GM23338 (cell line): ENCODE measurements around the gene DHX8. TPM values are rescaled to one million over a fixed set of nuclear protein-coding genes. Genes with fewer than 3 reads are reported as not detected.
"Not testable (repeated sequence)": the region's sequence is repeated elsewhere in the genome, so short reads cannot be mapped to it uniquely, and the experiment has no call there.

Source experiments
- ATAC-seq: fragments of 200-7000 bp; cut with Tn5 transposase; 3 replicates; pipeline ENCODE4 v1.9.1; 2020
- DNase-seq: peaks from one replicate; pipeline ENCODE4 v3.0.0-alpha.2; 2015; ENCODE audit warnings: low spot score
- H2AFZ ChIP-seq: fragments of 200-600 bp; sonication (generic); 2 replicates; pipeline ENCODE4 v1.8.0; 2016; ENCODE audit warnings: antibody characterized with exemption, mild to moderate bottlenecking, moderate library complexity
- H3F3A ChIP-seq: fragments of 200-600 bp; sonication (generic); replicated peaks from 2 replicates; pipeline ENCODE4 v1.8.0; 2017; ENCODE audit warnings: antibody characterized with exemption, mixed run types, low read depth
- H3K27ac ChIP-seq: fragments of 200-600 bp; sonication (generic); 2 replicates; pipeline ENCODE4 v1.6.1; 2016; ENCODE audit warnings: low read depth
- H3K27me3 ChIP-seq: fragments of 200-600 bp; sonication (generic); 2 replicates; pipeline ENCODE4 v1.8.0; 2016; ENCODE audit warnings: mild to moderate bottlenecking, mixed run types, moderate library complexity; ENCODE audit not compliant: insufficient read depth
- H3K36me3 ChIP-seq: fragments of 200-600 bp; sonication (generic); 2 replicates; pipeline ENCODE4 v1.8.0; 2016; ENCODE audit warnings: mild to moderate bottlenecking; ENCODE audit not compliant: insufficient read depth
- H3K4me1 ChIP-seq: fragments of 200-600 bp; sonication (generic); 2 replicates; pipeline ENCODE4 v1.8.0; 2016; ENCODE audit warnings: mild to moderate bottlenecking, moderate library complexity; ENCODE audit not compliant: insufficient read depth
- H3K4me2 ChIP-seq: fragments of 200-600 bp; sonication (generic); 2 replicates; pipeline ENCODE4 v1.7.1; 2017; ENCODE audit warnings: mixed run types
- H3K4me3 ChIP-seq: fragments of 200-600 bp; sonication (generic); 2 replicates; pipeline ENCODE4 v1.6.1; 2016; ENCODE audit warnings: mixed run types
- H3K79me2 ChIP-seq: fragments of 200-600 bp; sonication (generic); replicated peaks from 2 replicates; pipeline ENCODE4 v1.8.0; 2017; ENCODE audit warnings: mild to moderate bottlenecking; ENCODE audit not compliant: insufficient read depth
- H3K9me2 ChIP-seq: fragments of 200-600 bp; sonication (generic); 2 replicates; pipeline ENCODE4 v1.8.0; 2017; ENCODE audit not compliant: insufficient read depth
- H4K20me1 ChIP-seq: fragments of 200-600 bp; sonication (generic); replicated peaks from 2 replicates; pipeline ENCODE4 v1.8.0; 2017; ENCODE audit warnings: mild to moderate bottlenecking; ENCODE audit not compliant: insufficient read depth
- H3K27ac Mint-ChIP-seq: 2 replicates; pipeline ENCODE4 v1.8.0; 2020; ENCODE audit warnings: inconsistent platforms, mild to moderate bottlenecking, moderate library complexity, mixed read lengths
- H3K27me3 Mint-ChIP-seq: 3 replicates; pipeline ENCODE4 v1.8.0; 2022; ENCODE audit warnings: low read depth, mild to moderate bottlenecking, moderate library complexity, mixed read lengths, inconsistent platforms; ENCODE audit not compliant: insufficient read depth, poor library complexity
- H3K36me3 Mint-ChIP-seq: 3 replicates; pipeline ENCODE4 v1.8.0; 2021; ENCODE audit warnings: low read depth, mild to moderate bottlenecking, inconsistent platforms, moderate library complexity, mixed read lengths
- H3K4me1 Mint-ChIP-seq: 3 replicates; pipeline ENCODE4 v1.8.0; 2020; ENCODE audit warnings: mild to moderate bottlenecking, inconsistent platforms, mixed read lengths
- H3K4me3 Mint-ChIP-seq: 3 replicates; pipeline ENCODE4 v1.8.0; 2021; ENCODE audit warnings: moderate library complexity, mild to moderate bottlenecking, inconsistent platforms, mixed read lengths
- H3K9me3 Mint-ChIP-seq: 3 replicates; pipeline ENCODE4 v1.8.0; 2020; ENCODE audit warnings: moderate library complexity, mild to moderate bottlenecking, inconsistent platforms, mixed read lengths
- EZH2 ChIP-seq: fragments of 200-600 bp; sonication (generic); IDR thresholded peaks from one replicate; pipeline ENCODE4 v1.8.0; 2017; ENCODE audit warnings: antibody characterized with exemption, mild to moderate bottlenecking, low read depth; ENCODE audit not compliant: unreplicated experiment
- EZH2phosphoT487 ChIP-seq: fragments of 200-600 bp; sonication (generic); IDR thresholded peaks from one replicate; pipeline ENCODE4 v1.8.1; 2018; ENCODE audit warnings: antibody characterized with exemption; ENCODE audit not compliant: unreplicated experiment
- ZNF331 ChIP-seq: fragments of 250-450 bp; sonication (Bioruptor Pico); IDR thresholded peaks from 2 replicates; pipeline ENCODE4 v1.5.0; 2020; ENCODE audit warnings: low read depth, mild to moderate bottlenecking, moderate library complexity
- polyA plus RNA-seq: library from polyadenylated mRNA; unstranded; fragments of >200 nt; fragmentation: Nextera tagmentation; extraction: Ambion mirVana; gene quantifications from 2 replicates; pipeline ENCODE4 v1.2.1, GENCODE V29; 2016
- total RNA-seq: library from RNA; depleted of rRNA; stranded (reverse); fragments of >200 nt; shearing (Covaris generic); gene quantifications from 2 replicates; pipeline ENCODE4 v1.2.3, GENCODE V29; 2014
- TF ChIP-seq, protein P1 (sequence below): IDR thresholded peaks from one replicate; pipeline ENCODE4 v1.6.1; 2018; ENCODE audit warnings: antibody characterized with exemption; ENCODE audit not compliant: unreplicated experiment

Gene DHX8
- total and polyA plus RNA-seq, 2 experiments from 2014 or later: 35.3 to 81.1 TPM

DNA sequence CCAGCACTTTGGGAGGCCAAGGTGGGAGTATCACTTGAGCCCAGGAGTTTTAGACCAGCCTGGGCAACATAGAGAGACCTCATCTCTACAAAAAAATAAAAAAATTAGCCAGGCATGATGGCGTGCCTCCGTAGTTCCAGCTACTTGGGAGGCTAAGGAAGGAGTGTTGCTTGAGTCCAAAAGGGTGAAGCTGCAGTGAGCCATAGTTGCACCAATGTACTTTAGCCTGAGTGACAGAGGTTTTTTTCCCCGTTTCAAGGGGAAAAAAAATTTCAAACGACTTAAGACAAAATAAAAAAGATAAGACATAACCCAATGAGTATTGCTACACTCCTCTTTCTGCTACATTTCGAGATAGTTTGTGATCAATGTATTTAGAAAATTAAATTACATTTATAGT is 6.8 kb downstream of the DHX8 start:
- no peaks in the 10 kb centered on the region; the same call in 1 of the 2 replicates for H3K4me1 ChIP-seq
- H2AFZ ChIP-seq: no peak overlapping the region
- peaks cover 4% of the 10 kb centered on the region for H4K20me1 ChIP-seq
- Mint-ChIP-seq H3K27me3 (peaks cover 2% of the 10 kb centered on the region), H3K4me3 (no peak overlapping the region), H3K36me3 (peaks cover 53% of the 10 kb centered on the region), H3K4me1 (no peaks in the 10 kb centered on the region), H3K27ac (no peak overlapping the region), H3K9me3 (no peaks in the 10 kb centered on the region)
- ATAC-seq (no peak), DNase-seq (no peak)
- H3K9me2 ChIP-seq: no peaks in the 10 kb centered on the region
- TF ChIP-seq EZH2 (no peak), EZH2phosphoT487 (no peak), ZNF331 (CRISPR knock-in tag) (no peak)
- TF ChIP-seq, protein P1, sequence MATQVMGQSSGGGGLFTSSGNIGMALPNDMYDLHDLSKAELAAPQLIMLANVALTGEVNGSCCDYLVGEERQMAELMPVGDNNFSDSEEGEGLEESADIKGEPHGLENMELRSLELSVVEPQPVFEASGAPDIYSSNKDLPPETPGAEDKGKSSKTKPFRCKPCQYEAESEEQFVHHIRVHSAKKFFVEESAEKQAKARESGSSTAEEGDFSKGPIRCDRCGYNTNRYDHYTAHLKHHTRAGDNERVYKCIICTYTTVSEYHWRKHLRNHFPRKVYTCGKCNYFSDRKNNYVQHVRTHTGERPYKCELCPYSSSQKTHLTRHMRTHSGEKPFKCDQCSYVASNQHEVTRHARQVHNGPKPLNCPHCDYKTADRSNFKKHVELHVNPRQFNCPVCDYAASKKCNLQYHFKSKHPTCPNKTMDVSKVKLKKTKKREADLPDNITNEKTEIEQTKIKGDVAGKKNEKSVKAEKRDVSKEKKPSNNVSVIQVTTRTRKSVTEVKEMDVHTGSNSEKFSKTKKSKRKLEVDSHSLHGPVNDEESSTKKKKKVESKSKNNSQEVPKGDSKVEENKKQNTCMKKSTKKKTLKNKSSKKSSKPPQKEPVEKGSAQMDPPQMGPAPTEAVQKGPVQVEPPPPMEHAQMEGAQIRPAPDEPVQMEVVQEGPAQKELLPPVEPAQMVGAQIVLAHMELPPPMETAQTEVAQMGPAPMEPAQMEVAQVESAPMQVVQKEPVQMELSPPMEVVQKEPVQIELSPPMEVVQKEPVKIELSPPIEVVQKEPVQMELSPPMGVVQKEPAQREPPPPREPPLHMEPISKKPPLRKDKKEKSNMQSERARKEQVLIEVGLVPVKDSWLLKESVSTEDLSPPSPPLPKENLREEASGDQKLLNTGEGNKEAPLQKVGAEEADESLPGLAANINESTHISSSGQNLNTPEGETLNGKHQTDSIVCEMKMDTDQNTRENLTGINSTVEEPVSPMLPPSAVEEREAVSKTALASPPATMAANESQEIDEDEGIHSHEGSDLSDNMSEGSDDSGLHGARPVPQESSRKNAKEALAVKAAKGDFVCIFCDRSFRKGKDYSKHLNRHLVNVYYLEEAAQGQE: no peak
- no peak overlapping the region for H3K27ac ChIP-seq
- peaks cover 45% of the 10 kb centered on the region for H3K36me3 ChIP-seq
- H3K79me2 ChIP-seq: peaks cover 41% of the 10 kb centered on the region
- H3K4me3 ChIP-seq: no peak overlapping the region
- peaks cover 14% of the 10 kb centered on the region; the same call in 1 of the 2 replicates for H3F3A ChIP-seq
- no peak overlapping the region for H3K4me2 ChIP-seq
- H3K27me3 ChIP-seq: no peaks in the 10 kb centered on the region

DNA sequence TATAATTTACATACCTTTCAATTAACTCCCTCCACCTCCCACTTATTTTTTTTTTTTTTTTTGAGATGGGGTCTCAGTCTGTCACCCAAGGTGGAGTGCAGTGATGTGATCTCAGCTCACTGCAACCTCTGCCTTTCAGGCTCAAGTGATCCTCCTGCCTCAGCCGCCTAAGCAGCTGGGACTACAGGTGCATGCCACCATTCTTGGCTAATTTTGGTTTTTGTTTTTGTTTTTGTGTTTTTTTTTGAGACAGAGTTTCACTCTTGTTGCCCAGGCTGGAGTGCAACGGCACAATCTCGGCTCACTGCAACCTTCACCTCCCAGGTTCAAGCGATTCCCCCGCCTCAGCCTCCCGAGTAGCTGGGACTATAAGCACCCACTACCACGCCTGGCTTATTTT is 25.7 kb downstream of the DHX8 start:
- H3K27me3 ChIP-seq, H3K27ac ChIP-seq, ATAC-seq, H2AFZ ChIP-seq, H4K20me1 ChIP-seq, H3K4me3 Mint-ChIP-seq, H3K79me2 ChIP-seq, DNase-seq, H3K27me3 Mint-ChIP-seq, H3K9me3 Mint-ChIP-seq, H3K4me3 ChIP-seq, H3F3A ChIP-seq, H3K9me2 ChIP-seq, H3K4me1 ChIP-seq, H3K27ac Mint-ChIP-seq, H3K4me1 Mint-ChIP-seq, H3K4me2 ChIP-seq: not testable (repeated sequence)
- H3K36me3 ChIP-seq: peaks cover 48% of the 10 kb centered on the region
- peaks cover 74% of the 10 kb centered on the region for H3K36me3 Mint-ChIP-seq

GRCh38 chr17:43511199-43511598 is 27.4 kb downstream of the DHX8 start:
- H3K27ac ChIP-seq, H3K4me3 ChIP-seq, H3K4me1 Mint-ChIP-seq, H3K79me2 ChIP-seq, DNase-seq, H3K27me3 ChIP-seq, ATAC-seq, H4K20me1 ChIP-seq, H3K4me3 Mint-ChIP-seq, H3K9me3 Mint-ChIP-seq, H3K27ac Mint-ChIP-seq, H3K4me1 ChIP-seq, H3F3A ChIP-seq, H3K27me3 Mint-ChIP-seq, H2AFZ ChIP-seq, H3K4me2 ChIP-seq, H3K9me2 ChIP-seq: not testable (repeated sequence)
- peaks cover 66% of the 10 kb centered on the region for H3K36me3 Mint-ChIP-seq
- H3K36me3 ChIP-seq: peaks cover 45% of the 10 kb centered on the region
